Measurements from ENCODE around the gene CRABP2.
A peak's percentile ranks its signal among the peaks of the same experiment; 100 is the strongest.

- TF ChIP-seq YY1 (IDR thresholded peaks at IDR 0.05; ENCODE audit: insufficient read depth, insufficient replicate concordance, low read depth, low read length) (no peak), POLR2A (IDR thresholded peaks at IDR 0.05; ENCODE audit: insufficient read depth in 1 of 2, low read depth in 2 of 2, low read length in 2 of 2) (0 out of 4 replicates have a peak, but pooled peaks of 1 of the 2 experiments have one; percentile 27), SMARCC2 (IDR thresholded peaks at IDR 0.05) (no peak), CTCF (CRISPR knock-in tag; IDR thresholded peaks at IDR 0.05) (no peak), EP300 (IDR thresholded peaks at IDR 0.05; ENCODE audit: low read depth in 2 of 2, low read length in 2 of 2) (no peak), EP300 (CRISPR knock-in tag; IDR thresholded peaks at IDR 0.05; ENCODE audit: borderline replicate concordance) (no peak), HOMEZ (CRISPR knock-in tag; IDR thresholded peaks at IDR 0.05; ENCODE audit: low read depth) (no peak), HDAC6 (IDR thresholded peaks at IDR 0.05; ENCODE audit: low read depth, low read length) (no peak), CREB1 (IDR thresholded peaks at IDR 0.05) (no peak), CREB1 (CRISPR knock-in tag; IDR thresholded peaks at IDR 0.05) (no peak), ZNF274 (CRISPR knock-in tag; IDR thresholded peaks at IDR 0.05) (no peak), RELA (CRISPR knock-in tag; IDR thresholded peaks at IDR 0.05) (no peak)
These were observed 47.6 kb upstream of the CRABP2 start for GRCh38 chr1:156752843-156753482.
